DOHH2 (cell line): ENCODE results near the gene RAI1.

Experiments used
- H3F3A ChIP-seq: fragments of 200-600 bp; sonication (generic), shearing (Covaris generic); 2 replicates; pipeline ENCODE4 v1.6.0; 2016; ENCODE audit warnings: antibody characterized with exemption, mild to moderate bottlenecking; ENCODE audit not compliant: control insufficient read depth, insufficient read depth
- H3K27ac ChIP-seq: fragments of 200-600 bp; sonication (generic); 2 replicates; pipeline ENCODE4 v1.5.1; 2014; ENCODE audit warnings: low read depth, mild to moderate bottlenecking, low read length, moderate library complexity
- H3K27me3 ChIP-seq: fragments of 200-600 bp; sonication (generic); 2 replicates; pipeline ENCODE4 v1.6.1; 2014; ENCODE audit warnings: mild to moderate bottlenecking, low read length, mixed read lengths; ENCODE audit not compliant: control insufficient read depth
- H3K36me3 ChIP-seq: fragments of 200-600 bp; sonication (generic); 2 replicates; pipeline ENCODE4 v1.6.1; 2014; ENCODE audit warnings: mild to moderate bottlenecking, low read length, moderate library complexity, mixed read lengths; ENCODE audit not compliant: control insufficient read depth
- H3K4me1 ChIP-seq: fragments of 200-600 bp; sonication (generic); 2 replicates; pipeline ENCODE4 v1.6.1; 2014; ENCODE audit warnings: mild to moderate bottlenecking, low read length, mixed read lengths; ENCODE audit not compliant: control insufficient read depth
- H3K4me2 ChIP-seq: fragments of 200-600 bp; sonication (generic); 2 replicates; pipeline ENCODE4 v1.6.0; 2014; ENCODE audit warnings: mild to moderate bottlenecking, low read length, moderate library complexity
- H3K4me3 ChIP-seq: fragments of 200-600 bp; sonication (generic); 2 replicates; pipeline ENCODE4 v1.5.1; 2014; ENCODE audit warnings: mild to moderate bottlenecking, low read length, mixed read lengths
- H3K79me2 ChIP-seq: fragments of 200-600 bp; sonication (generic); 2 replicates; pipeline ENCODE4 v1.6.1; 2014; ENCODE audit warnings: mild to moderate bottlenecking, low read length, mixed read lengths; ENCODE audit not compliant: control insufficient read depth
- H3K9me2 ChIP-seq: fragments of 200-600 bp; sonication (generic); replicated peaks from 2 replicates; pipeline ENCODE4 v1.6.1; 2014; ENCODE audit warnings: mild to moderate bottlenecking, low read length, mixed read lengths; ENCODE audit not compliant: control insufficient read depth
- H3K9me3 ChIP-seq: fragments of 200-600 bp; sonication (generic); 2 replicates; pipeline ENCODE4 v1.6.1; 2014; ENCODE audit warnings: antibody characterized with exemption, low read length, mixed read lengths; ENCODE audit not compliant: control insufficient read depth, insufficient read depth
- H4K20me1 ChIP-seq: fragments of 200-600 bp; sonication (generic); 2 replicates; pipeline ENCODE4 v1.6.0; 2014; ENCODE audit warnings: low read depth, mild to moderate bottlenecking, antibody characterized with exemption, low read length, moderate library complexity; ENCODE audit not compliant: control insufficient read depth, insufficient read depth
- CTCF ChIP-seq: fragments of 200-600 bp; sonication (generic); IDR thresholded peaks from one replicate; pipeline ENCODE4 v1.5.1; 2014; ENCODE audit warnings: antibody characterized with exemption, mild to moderate bottlenecking, low read depth, low read length; ENCODE audit not compliant: poor library complexity, severe bottlenecking
- EZH2phosphoT487 ChIP-seq: fragments of 200-600 bp; sonication (generic); IDR thresholded peaks from 2 replicates; pipeline ENCODE4 v1.6.1; 2017; ENCODE audit warnings: borderline replicate concordance, mild to moderate bottlenecking, antibody characterized with exemption, low read length, moderate library complexity, mixed read lengths

Gene RAI1

GRCh38 chr17:17767887-17768418 is 86.7 kb downstream of the RAI1 start:
- Histone ChIP-seq H3K79me2 (peaks cover 62% of the 10 kb centered on the region), H3K9me3 (no peaks in the 10 kb centered on the region), H3K4me3 (no peak overlapping the region), H3K4me2 (no peak overlapping the region), H3K27ac (no peak overlapping the region), H3K27me3 (no peaks in the 10 kb centered on the region), H3K9me2 (no peaks in the 10 kb centered on the region), H3K36me3 (peaks cover 22% of the 10 kb centered on the region), H3K4me1 (peaks cover 52% of the 10 kb centered on the region), H3F3A (peaks cover 14% of the 10 kb centered on the region), H4K20me1 (no peaks in the 10 kb centered on the region)
- TF ChIP-seq EZH2phosphoT487 = no peak
- TF ChIP-seq CTCF = no peak

GRCh38 chr17:17768424-17769088 is 87.3 kb downstream of the RAI1 start:
- Histone ChIP-seq H3K4me2 (no peak overlapping the region), H4K20me1 (no peaks in the 10 kb centered on the region)
- TF ChIP-seq EZH2phosphoT487 = no peak
- no peak for TF ChIP-seq CTCF

GRCh38 chr17:17769869-17770631 is 88.8 kb downstream of the RAI1 start:
- H3K79me2 ChIP-seq = peaks cover 54% of the 10 kb centered on the region
- H3K4me1 ChIP-seq = peaks cover 31% of the 10 kb centered on the region

More at GRCh38 chr17:17768424-17769088, 87.3 kb downstream of the RAI1 start:
- Histone ChIP-seq H3K9me2 (no peaks in the 10 kb centered on the region), H3K36me3 (peaks cover 18% of the 10 kb centered on the region), H3K27me3 (no peaks in the 10 kb centered on the region), H3K4me3 (no peak overlapping the region), H3K79me2 (peaks cover 59% of the 10 kb centered on the region), H3K4me1 (peaks cover 46% of the 10 kb centered on the region), H3F3A (peaks cover 14% of the 10 kb centered on the region), H3K27ac (no peak overlapping the region), H3K9me3 (no peaks in the 10 kb centered on the region)

More at GRCh38 chr17:17769869-17770631, 88.8 kb downstream of the RAI1 start:
- no peak for TF ChIP-seq CTCF
- no peak for TF ChIP-seq EZH2phosphoT487
- H3F3A ChIP-seq = peaks cover 6% of the 10 kb centered on the region
- H3K4me2 ChIP-seq = no peak overlapping the region
- no peaks in the 10 kb centered on the region for H3K27me3 ChIP-seq
- no peaks in the 10 kb centered on the region for H4K20me1 ChIP-seq
- no peaks in the 10 kb centered on the region for H3K9me3 ChIP-seq
- no peaks in the 10 kb centered on the region for H3K9me2 ChIP-seq
- H3K27ac ChIP-seq = no peak overlapping the region
- H3K36me3 ChIP-seq = peaks cover 10% of the 10 kb centered on the region
- H3K4me3 ChIP-seq = no peak overlapping the region
